Measurements from ENCODE around the gene TCEAL3. TPM values are rescaled to one million over a fixed set of nuclear protein-coding genes. Genes with fewer than 3 reads are reported as not detected.

Gene TCEAL3
- polyA plus RNA-seq, 3 donors = 1.8 to 3.7 (median 2.1) TPM

DNA sequence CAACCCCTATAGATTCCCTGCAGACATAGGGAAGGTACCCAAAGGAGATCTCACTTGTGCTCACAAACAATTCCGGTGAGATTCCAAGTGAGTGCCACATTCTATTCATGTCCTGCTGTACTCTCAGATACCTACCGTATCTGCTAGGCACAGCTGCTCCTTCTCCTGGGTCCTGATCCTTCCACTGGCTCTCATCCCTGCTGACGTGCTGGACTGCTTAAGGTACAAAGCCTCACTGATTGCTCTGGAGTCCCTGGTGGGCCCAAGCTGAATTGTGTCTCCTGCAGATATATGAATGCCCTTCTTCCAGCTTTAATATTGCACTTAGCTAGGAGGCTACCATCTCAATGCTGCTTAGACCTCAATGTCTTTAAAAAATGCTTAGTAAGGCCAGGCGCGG, 23.4 kb downstream of the TCEAL3 start:
- TF ChIP-seq, protein P1, sequence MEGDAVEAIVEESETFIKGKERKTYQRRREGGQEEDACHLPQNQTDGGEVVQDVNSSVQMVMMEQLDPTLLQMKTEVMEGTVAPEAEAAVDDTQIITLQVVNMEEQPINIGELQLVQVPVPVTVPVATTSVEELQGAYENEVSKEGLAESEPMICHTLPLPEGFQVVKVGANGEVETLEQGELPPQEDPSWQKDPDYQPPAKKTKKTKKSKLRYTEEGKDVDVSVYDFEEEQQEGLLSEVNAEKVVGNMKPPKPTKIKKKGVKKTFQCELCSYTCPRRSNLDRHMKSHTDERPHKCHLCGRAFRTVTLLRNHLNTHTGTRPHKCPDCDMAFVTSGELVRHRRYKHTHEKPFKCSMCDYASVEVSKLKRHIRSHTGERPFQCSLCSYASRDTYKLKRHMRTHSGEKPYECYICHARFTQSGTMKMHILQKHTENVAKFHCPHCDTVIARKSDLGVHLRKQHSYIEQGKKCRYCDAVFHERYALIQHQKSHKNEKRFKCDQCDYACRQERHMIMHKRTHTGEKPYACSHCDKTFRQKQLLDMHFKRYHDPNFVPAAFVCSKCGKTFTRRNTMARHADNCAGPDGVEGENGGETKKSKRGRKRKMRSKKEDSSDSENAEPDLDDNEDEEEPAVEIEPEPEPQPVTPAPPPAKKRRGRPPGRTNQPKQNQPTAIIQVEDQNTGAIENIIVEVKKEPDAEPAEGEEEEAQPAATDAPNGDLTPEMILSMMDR (IDR thresholded peaks at IDR 0.05) = no peak
- no peaks in the 10 kb centered on the region for H3K36me3 ChIP-seq (replicated peaks in 1 of 2; ENCODE audit: control insufficient read depth in 1 of 2, insufficient read depth in 2 of 2, low read length in 2 of 2)

DNA sequence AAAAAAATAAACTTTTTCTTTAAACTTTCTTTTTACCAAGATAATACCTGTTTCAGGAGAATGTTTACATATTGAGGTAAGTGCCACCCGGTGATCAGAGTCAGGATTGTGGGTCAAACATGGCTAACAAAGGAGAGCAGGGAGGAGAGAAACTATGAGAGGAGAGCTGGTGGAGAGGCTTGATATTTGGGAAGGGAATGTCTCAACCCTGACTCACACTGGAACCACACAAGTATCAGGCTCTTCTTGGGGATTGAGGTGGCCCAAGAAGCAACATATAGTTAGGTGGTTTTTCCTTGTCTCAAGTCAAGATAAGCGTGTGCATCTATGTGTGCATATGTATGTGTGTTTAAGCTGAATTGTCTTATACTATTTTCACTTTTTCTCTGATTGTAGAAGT, 27.7 kb downstream of the TCEAL3 start:
- Histone ChIP-seq H3K79me2 (ENCODE audit: insufficient read depth, low read length) (no peaks in the 10 kb centered on the region), H4K20me1 (ENCODE audit: insufficient read depth, low read length) (no peaks in the 10 kb centered on the region), H3K27ac (ENCODE audit: low read depth in 1 of 2, low read length in 2 of 2) (no peak overlapping the region), H2AFZ (ENCODE audit: insufficient read depth, low read depth, low read length, poor library complexity, severe bottlenecking) (no peak overlapping the region), H3K9ac (ENCODE audit: insufficient read depth, low read length, poor library complexity, severe bottlenecking) (no peak overlapping the region), H3K4me3 (replicated peaks in 1 of 3; ENCODE audit: low read depth in 2 of 3, low read length in 3 of 3) (no peak overlapping the region), H3K36me3 (replicated peaks in 1 of 2; ENCODE audit: control insufficient read depth in 1 of 2, insufficient read depth in 2 of 2, low read length in 2 of 2) (no peaks in the 10 kb centered on the region), H3K4me2 (replicated peaks; ENCODE audit: extremely low read depth, low read length, poor library complexity, severe bottlenecking) (no peak overlapping the region), H3K27me3 (ENCODE audit: control insufficient read depth in 2 of 2, insufficient read depth in 2 of 2, low read length in 2 of 2) (no peaks in the 10 kb centered on the region), H3K9me3 (replicated peaks in 1 of 2; ENCODE audit: control insufficient read depth in 1 of 2, insufficient read depth in 1 of 2, low read length in 2 of 2) (no peaks in the 10 kb centered on the region), H3K4me1 (ENCODE audit: control insufficient read depth in 1 of 2, insufficient read depth in 2 of 2, low read length in 2 of 2) (no peaks in the 10 kb centered on the region)
- WGBS (ENCODE audit: insufficient coverage) = no CpG with 5 or more reads among the region's 2 CpGs
- Mint-ChIP-seq H3K27ac (peak overlapping the region in 1 of 7 donors; percentile 5), H3K36me3 (no peaks in the 10 kb centered on the region), H3K4me1 (no peaks in the 10 kb centered on the region), H3K4me3 (no peak overlapping the region), H3K9me3 (peaks cover 0 to 2% (median 0%) of the 10 kb centered on the region in 7 donors), H3K27me3 (ENCODE audit: low read depth in 3 of 3) (peaks cover 0 to 2% (median 1%) of the 10 kb centered on the region in 3 donors)
- no peak for DNase-seq
- intact Hi-C loops (cut with micrococcal nuclease) = no loop called here
- TF ChIP-seq, protein P1 (IDR thresholded peaks at IDR 0.05) = no peak

More for the DNA sequence above, 23.4 kb downstream of the TCEAL3 start:
- Histone ChIP-seq H3K27me3 (ENCODE audit: control insufficient read depth in 2 of 2, insufficient read depth in 2 of 2, low read length in 2 of 2) (no peaks in the 10 kb centered on the region), H3K4me3 (replicated peaks in 1 of 3; ENCODE audit: low read depth in 2 of 3, low read length in 3 of 3) (no peak overlapping the region), H3K79me2 (ENCODE audit: insufficient read depth, low read length) (no peaks in the 10 kb centered on the region), H2AFZ (ENCODE audit: insufficient read depth, low read depth, low read length, poor library complexity, severe bottlenecking) (no peak overlapping the region), H3K9me3 (replicated peaks in 1 of 2; ENCODE audit: control insufficient read depth in 1 of 2, insufficient read depth in 1 of 2, low read length in 2 of 2) (no peaks in the 10 kb centered on the region), H3K4me2 (replicated peaks; ENCODE audit: extremely low read depth, low read length, poor library complexity, severe bottlenecking) (no peak overlapping the region), H4K20me1 (ENCODE audit: insufficient read depth, low read length) (no peaks in the 10 kb centered on the region), H3K27ac (ENCODE audit: low read depth in 1 of 2, low read length in 2 of 2) (no peak overlapping the region), H3K4me1 (ENCODE audit: control insufficient read depth in 1 of 2, insufficient read depth in 2 of 2, low read length in 2 of 2) (peaks cover 0 to 5% of the 10 kb centered on the region in 2 donors), H3K9ac (ENCODE audit: insufficient read depth, low read length, poor library complexity, severe bottlenecking) (no peak overlapping the region)
- DNase-seq = no peak
- peaks cover 0 to 4% (median 0%) of the 10 kb centered on the region in 3 donors for H3K27me3 Mint-ChIP-seq (ENCODE audit: low read depth in 3 of 3)
- WGBS (ENCODE audit: insufficient coverage) = 100% methylated on average over 2 of the region's 5 CpGs
- peaks cover 14% of the 10 kb centered on the region for H3K4me1 Mint-ChIP-seq
- no peaks in the 10 kb centered on the region for H3K36me3 Mint-ChIP-seq
- intact Hi-C loops (cut with micrococcal nuclease) = no loop called here
- no peak overlapping the region for H3K4me3 Mint-ChIP-seq
- peaks cover 0 to 2% (median 0%) of the 10 kb centered on the region in 7 donors for H3K9me3 Mint-ChIP-seq
- H3K27ac Mint-ChIP-seq = no peak overlapping the region

Data from CD14-positive monocyte (primary cell).